Memory B cell (primary cell): ENCODE results near the gene COL19A1.
"Not testable (repeated sequence)": the region's sequence is repeated elsewhere in the genome, so short reads cannot be mapped to it uniquely, and the experiment has no call there.

Experiments used
- ATAC-seq: fragments of 150-1000 bp; cut with Tn5 transposase; 2 replicates; pipeline ENCODE4 v1.10.0; 2021; ENCODE audit warnings: low read depth, mild to moderate bottlenecking, moderate library complexity
- DNase-seq, 2 donors: peaks; one replicate each; pipeline ENCODE4 v3.0.0; 2022; ENCODE audit warnings: low spot score in 2 of 2
- H3K27ac Mint-ChIP-seq: one replicate; pipeline ENCODE4 v1.8.0; 2022; ENCODE audit warnings: mild to moderate bottlenecking, moderate library complexity, mixed read lengths
- H3K27me3 Mint-ChIP-seq: one replicate; pipeline ENCODE4 v1.8.0; 2022; ENCODE audit warnings: mixed read lengths
- H3K36me3 Mint-ChIP-seq: one replicate; pipeline ENCODE4 v1.8.0; 2022; ENCODE audit warnings: mild to moderate bottlenecking, mixed read lengths
- H3K4me1 Mint-ChIP-seq: one replicate; pipeline ENCODE4 v1.8.0; 2022; ENCODE audit warnings: mixed read lengths
- H3K4me3 Mint-ChIP-seq: one replicate; pipeline ENCODE4 v1.8.0; 2022; ENCODE audit warnings: mild to moderate bottlenecking, moderate library complexity, mixed read lengths
- H3K9me3 Mint-ChIP-seq: one replicate; pipeline ENCODE4 v1.8.0; 2022; ENCODE audit warnings: mixed read lengths

Gene COL19A1

GRCh38 chr6:69936674-69937363 lies 70.5 kb downstream of the COL19A1 start:
- no peak for DNase-seq

GRCh38 chr6:69937402-69938136 lies 71.2 kb downstream of the COL19A1 start:
- ATAC-seq (no peak), DNase-seq (no peak)
- H3K9me3 Mint-ChIP-seq = no peaks in the 10 kb centered on the region
- H3K4me3 Mint-ChIP-seq = no peak overlapping the region
- H3K36me3 Mint-ChIP-seq = peaks cover 22% of the 10 kb centered on the region
- H3K27me3 Mint-ChIP-seq = no peaks in the 10 kb centered on the region
- peak overlapping the region; percentile 87 for H3K27ac Mint-ChIP-seq
- peaks cover 4% of the 10 kb centered on the region for H3K4me1 Mint-ChIP-seq

More at GRCh38 chr6:69936674-69937363, 70.5 kb downstream of the COL19A1 start:
- Mint-ChIP-seq H3K36me3 (peaks cover 20% of the 10 kb centered on the region), H3K9me3 (no peaks in the 10 kb centered on the region), H3K4me3 (no peak overlapping the region), H3K27me3 (no peaks in the 10 kb centered on the region), H3K4me1 (peaks cover 4% of the 10 kb centered on the region), H3K27ac (no peak overlapping the region)
- ATAC-seq = no peak

DNA sequence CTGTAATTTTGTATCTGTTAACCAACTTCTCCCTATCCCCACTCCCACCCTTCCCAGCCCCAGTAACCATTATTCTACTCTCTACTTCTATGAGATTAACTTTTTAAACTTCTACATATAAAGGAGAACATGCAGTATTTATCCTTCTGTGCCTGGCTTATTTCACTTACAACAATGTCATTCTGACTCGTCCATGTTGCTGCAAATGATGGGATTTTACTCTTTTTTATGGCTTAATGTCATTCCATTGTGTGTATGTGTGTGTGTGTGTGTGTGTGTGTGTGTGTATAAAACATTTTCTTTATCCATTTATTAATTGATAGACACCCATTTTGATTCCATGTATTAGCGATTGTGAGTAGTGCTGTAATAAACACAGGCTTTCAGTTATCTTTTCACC lies 76.1 kb downstream of the COL19A1 start:
- DNase-seq (no peak), ATAC-seq (no peak)
- Mint-ChIP-seq H3K27me3 (no peaks in the 10 kb centered on the region), H3K9me3 (no peaks in the 10 kb centered on the region), H3K36me3 (peaks cover 28% of the 10 kb centered on the region), H3K4me3 (no peak overlapping the region), H3K4me1 (peaks cover 5% of the 10 kb centered on the region), H3K27ac (no peak overlapping the region)

GRCh38 chr6:69945192-69945591 lies 78.8 kb downstream of the COL19A1 start:
- H3K4me3 Mint-ChIP-seq = no peak overlapping the region
- no peak overlapping the region for H3K27ac Mint-ChIP-seq
- no peaks in the 10 kb centered on the region for H3K9me3 Mint-ChIP-seq
- DNase-seq (no peak), ATAC-seq (no peak)
- H3K27me3 Mint-ChIP-seq = no peaks in the 10 kb centered on the region
- peaks cover 21% of the 10 kb centered on the region for H3K36me3 Mint-ChIP-seq
- H3K4me1 Mint-ChIP-seq = peaks cover 5% of the 10 kb centered on the region

GRCh38 chr6:69948479-69949114 lies 82.2 kb downstream of the COL19A1 start:
- H3K27me3 Mint-ChIP-seq = no peaks in the 10 kb centered on the region
- no peak overlapping the region for H3K27ac Mint-ChIP-seq
- H3K9me3 Mint-ChIP-seq = no peaks in the 10 kb centered on the region
- ATAC-seq (no peak), DNase-seq (no peak)
- no peak overlapping the region for H3K4me3 Mint-ChIP-seq
- peaks cover 12% of the 10 kb centered on the region for H3K36me3 Mint-ChIP-seq
- peaks cover 5% of the 10 kb centered on the region for H3K4me1 Mint-ChIP-seq

DNA sequence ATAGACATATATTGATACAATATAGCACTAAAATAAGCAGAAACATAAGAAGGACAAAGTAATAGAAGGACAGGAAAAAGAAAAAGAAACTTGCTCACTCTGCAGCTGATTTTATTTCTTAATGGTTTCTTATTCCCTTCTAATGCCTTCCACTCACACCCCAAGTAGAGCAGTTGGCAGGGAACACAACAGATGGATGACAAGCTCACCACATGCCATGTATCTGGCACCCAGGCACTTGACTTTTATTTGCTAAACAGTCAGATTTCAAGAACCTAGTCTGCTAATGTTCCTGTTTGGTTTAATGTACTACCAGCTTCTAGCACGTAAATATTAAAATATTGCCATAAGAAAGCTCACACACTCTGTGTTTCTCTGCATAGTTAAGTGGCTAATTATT lies 87.1 kb downstream of the COL19A1 start:
- Mint-ChIP-seq H3K4me3 (no peak overlapping the region), H3K27ac (no peak overlapping the region)

GRCh38 chr6:69954733-69955132 lies 88.4 kb downstream of the COL19A1 start:
- Mint-ChIP-seq H3K27me3 (no peaks in the 10 kb centered on the region), H3K9me3 (no peaks in the 10 kb centered on the region), H3K36me3 (peaks cover 7% of the 10 kb centered on the region), H3K4me1 (no peaks in the 10 kb centered on the region), H3K4me3 (no peak overlapping the region), H3K27ac (no peak overlapping the region)
- ATAC-seq = no peak
- DNase-seq = no peak

More for the DNA sequence above, 87.1 kb downstream of the COL19A1 start:
- no peak for ATAC-seq
- Mint-ChIP-seq H3K4me1 (no peaks in the 10 kb centered on the region), H3K36me3 (peaks cover 5% of the 10 kb centered on the region), H3K27me3 (no peaks in the 10 kb centered on the region), H3K9me3 (no peaks in the 10 kb centered on the region)
- DNase-seq = no peak

GRCh38 chr6:69957985-69958559 lies 91.7 kb downstream of the COL19A1 start:
- Mint-ChIP-seq H3K4me1 (no peaks in the 10 kb centered on the region), H3K27ac (no peak overlapping the region), H3K9me3 (no peaks in the 10 kb centered on the region), H3K4me3 (no peak overlapping the region), H3K36me3 (peaks cover 12% of the 10 kb centered on the region), H3K27me3 (no peaks in the 10 kb centered on the region)
- ATAC-seq (no peak), DNase-seq (no peak)

- DNase-seq (no peak), ATAC-seq (no peak)
- H3K27me3 Mint-ChIP-seq = no peaks in the 10 kb centered on the region
- H3K4me3 Mint-ChIP-seq = no peak overlapping the region
- H3K36me3 Mint-ChIP-seq = peaks cover 17% of the 10 kb centered on the region
- H3K9me3 Mint-ChIP-seq = no peaks in the 10 kb centered on the region
- H3K4me1 Mint-ChIP-seq = no peaks in the 10 kb centered on the region
- no peak overlapping the region for H3K27ac Mint-ChIP-seq
These were observed 92.6 kb downstream of the COL19A1 start for GRCh38 chr6:69958978-69959377.

DNA sequence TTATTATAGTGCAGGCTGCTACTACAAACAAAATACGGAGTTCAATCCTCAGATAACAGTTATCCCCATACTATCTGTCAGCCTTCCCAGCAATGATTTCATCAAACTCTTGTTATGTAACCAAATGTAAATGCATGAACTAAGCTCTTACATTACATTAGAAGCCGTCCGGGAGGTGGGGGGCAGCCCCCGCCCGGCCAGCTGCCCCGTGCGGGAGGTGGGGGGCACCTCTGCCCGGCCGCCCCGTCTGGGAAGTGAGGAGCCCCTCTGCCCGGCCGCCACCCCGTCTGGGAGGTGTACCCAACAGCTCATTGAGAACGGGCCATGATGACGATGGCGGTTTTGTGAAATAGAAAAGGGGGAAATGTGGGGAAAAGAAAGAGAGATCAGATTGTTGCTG lies 99.6 kb downstream of the COL19A1 start:
- not testable (repeated sequence) for H3K4me1 Mint-ChIP-seq, H3K27ac Mint-ChIP-seq, H3K9me3 Mint-ChIP-seq, H3K4me3 Mint-ChIP-seq, DNase-seq, ATAC-seq, H3K27me3 Mint-ChIP-seq
- H3K36me3 Mint-ChIP-seq = peaks cover 21% of the 10 kb centered on the region

DNA sequence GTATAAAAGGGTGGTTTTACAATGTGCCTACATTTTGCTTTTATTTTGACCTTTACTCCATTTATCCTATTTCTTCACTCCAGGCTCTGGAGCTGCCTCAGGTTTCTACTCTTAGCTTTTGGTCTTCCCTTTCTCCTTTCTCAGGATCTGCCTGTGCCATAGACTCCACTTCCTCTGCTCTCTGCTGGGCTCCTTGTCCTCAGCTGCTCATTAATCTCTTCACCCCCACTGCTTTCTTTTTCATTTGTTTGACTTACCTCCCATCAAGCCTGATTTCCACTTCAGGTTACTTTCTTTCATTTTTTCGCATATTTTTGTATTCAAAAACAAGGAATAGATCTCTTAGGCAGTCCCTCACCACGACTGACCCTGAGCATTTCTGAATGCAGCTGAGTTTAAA lies 106.8 kb downstream of the COL19A1 start:
- DNase-seq (no peak), ATAC-seq (no peak)
- Mint-ChIP-seq H3K4me3 (no peak overlapping the region), H3K27me3 (no peaks in the 10 kb centered on the region), H3K36me3 (peaks cover 24% of the 10 kb centered on the region), H3K27ac (no peak overlapping the region), H3K9me3 (no peaks in the 10 kb centered on the region), H3K4me1 (peaks cover 2% of the 10 kb centered on the region)

GRCh38 chr6:69973763-69974162 lies 107.4 kb downstream of the COL19A1 start:
- Mint-ChIP-seq H3K36me3 (peaks cover 24% of the 10 kb centered on the region), H3K9me3 (no peaks in the 10 kb centered on the region), H3K27me3 (no peaks in the 10 kb centered on the region), H3K27ac (no peak overlapping the region), H3K4me1 (peaks cover 2% of the 10 kb centered on the region), H3K4me3 (no peak overlapping the region)
- no peak for DNase-seq
- no peak for ATAC-seq

- Mint-ChIP-seq H3K27ac (no peak overlapping the region), H3K36me3 (peaks cover 24% of the 10 kb centered on the region), H3K4me1 (peaks cover 2% of the 10 kb centered on the region), H3K9me3 (no peaks in the 10 kb centered on the region), H3K4me3 (no peak overlapping the region), H3K27me3 (no peaks in the 10 kb centered on the region)
- ATAC-seq (no peak), DNase-seq (no peak)
These were observed 107.8 kb downstream of the COL19A1 start for GRCh38 chr6:69974193-69974592.

DNA sequence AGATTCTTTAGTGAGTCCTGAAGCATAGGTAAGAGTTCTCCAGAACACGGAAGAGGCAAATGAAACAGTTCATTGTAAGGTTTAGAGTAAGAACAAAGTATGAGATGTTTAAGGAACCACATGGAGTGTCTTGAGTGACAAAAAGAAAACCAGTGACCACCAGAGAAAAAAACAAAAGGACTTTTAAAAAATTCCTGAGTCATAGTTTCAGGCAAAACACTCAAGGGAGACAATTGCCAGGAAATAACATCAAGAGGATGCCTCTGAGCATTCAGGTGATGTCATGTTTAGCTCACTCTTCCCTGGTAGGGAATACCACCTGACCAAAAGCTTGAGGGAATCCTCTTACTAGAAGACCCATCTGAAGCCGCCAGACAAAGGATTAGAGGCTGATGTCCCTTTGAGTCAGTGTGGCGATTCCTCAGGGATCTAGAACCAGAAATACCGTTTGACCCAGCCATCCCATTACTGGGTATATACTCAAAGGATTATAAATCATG lies 110.3 kb downstream of the COL19A1 start:
- H3K4me3 Mint-ChIP-seq = no peak overlapping the region
- ATAC-seq (no peak), DNase-seq (no peak)
- H3K36me3 Mint-ChIP-seq = peaks cover 20% of the 10 kb centered on the region
- H3K9me3 Mint-ChIP-seq = no peaks in the 10 kb centered on the region
- H3K4me1 Mint-ChIP-seq = peaks cover 2% of the 10 kb centered on the region
- peak overlapping the region; percentile 31 for H3K27ac Mint-ChIP-seq
- no peaks in the 10 kb centered on the region for H3K27me3 Mint-ChIP-seq
